ENCODE measurements around the gene JAG1.

- no peak for TF ChIP-seq CTCF (IDR thresholded peaks at IDR 0.05; ENCODE audit: poor library complexity, severe bottlenecking)
- no peak for TF ChIP-seq RAD21 (conservative IDR thresholded peaks at IDR 0.05)
- TF ChIP-seq POLR2AphosphoS5 (IDR thresholded peaks at IDR 0.05): no peak
- TF ChIP-seq EZH2 (IDR thresholded peaks at IDR 0.05; ENCODE audit: borderline replicate concordance, insufficient read depth, low read length, poor library complexity, severe bottlenecking): no peak
- TF ChIP-seq MXI1 (conservative IDR thresholded peaks at IDR 0.05; ENCODE audit: poor library complexity, severe bottlenecking): no peak
- TF ChIP-seq, protein P1, sequence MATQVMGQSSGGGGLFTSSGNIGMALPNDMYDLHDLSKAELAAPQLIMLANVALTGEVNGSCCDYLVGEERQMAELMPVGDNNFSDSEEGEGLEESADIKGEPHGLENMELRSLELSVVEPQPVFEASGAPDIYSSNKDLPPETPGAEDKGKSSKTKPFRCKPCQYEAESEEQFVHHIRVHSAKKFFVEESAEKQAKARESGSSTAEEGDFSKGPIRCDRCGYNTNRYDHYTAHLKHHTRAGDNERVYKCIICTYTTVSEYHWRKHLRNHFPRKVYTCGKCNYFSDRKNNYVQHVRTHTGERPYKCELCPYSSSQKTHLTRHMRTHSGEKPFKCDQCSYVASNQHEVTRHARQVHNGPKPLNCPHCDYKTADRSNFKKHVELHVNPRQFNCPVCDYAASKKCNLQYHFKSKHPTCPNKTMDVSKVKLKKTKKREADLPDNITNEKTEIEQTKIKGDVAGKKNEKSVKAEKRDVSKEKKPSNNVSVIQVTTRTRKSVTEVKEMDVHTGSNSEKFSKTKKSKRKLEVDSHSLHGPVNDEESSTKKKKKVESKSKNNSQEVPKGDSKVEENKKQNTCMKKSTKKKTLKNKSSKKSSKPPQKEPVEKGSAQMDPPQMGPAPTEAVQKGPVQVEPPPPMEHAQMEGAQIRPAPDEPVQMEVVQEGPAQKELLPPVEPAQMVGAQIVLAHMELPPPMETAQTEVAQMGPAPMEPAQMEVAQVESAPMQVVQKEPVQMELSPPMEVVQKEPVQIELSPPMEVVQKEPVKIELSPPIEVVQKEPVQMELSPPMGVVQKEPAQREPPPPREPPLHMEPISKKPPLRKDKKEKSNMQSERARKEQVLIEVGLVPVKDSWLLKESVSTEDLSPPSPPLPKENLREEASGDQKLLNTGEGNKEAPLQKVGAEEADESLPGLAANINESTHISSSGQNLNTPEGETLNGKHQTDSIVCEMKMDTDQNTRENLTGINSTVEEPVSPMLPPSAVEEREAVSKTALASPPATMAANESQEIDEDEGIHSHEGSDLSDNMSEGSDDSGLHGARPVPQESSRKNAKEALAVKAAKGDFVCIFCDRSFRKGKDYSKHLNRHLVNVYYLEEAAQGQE (IDR thresholded peaks at IDR 0.05; ENCODE audit: borderline replicate concordance): no peak
- no peak for TF ChIP-seq SMC3 (conservative IDR thresholded peaks at IDR 0.05; ENCODE audit: poor library complexity)
These were observed 25.9 kb downstream of the JAG1 start for GRCh38 chr20:10647909-10648308.

Data from neural cell (in vitro differentiated cells).